Choroid plexus epithelial cell (primary cell): ENCODE results near the gene IDH3B.

ENCODE experiments used
- DNase-seq: peaks from one replicate; pipeline ENCODE4 v3.0.0-alpha.2; 2010; ENCODE audit warnings: low read depth
- H3K4me3 ChIP-seq: 2 replicates; pipeline ENCODE4 v1.5.1; 2011; ENCODE audit warnings: low read depth, mild to moderate bottlenecking, control low read depth, low read length, moderate library complexity
- CTCF ChIP-seq: conservative IDR thresholded peaks from 2 replicates; pipeline ENCODE4 v1.5.1; 2011; ENCODE audit warnings: low read depth, mild to moderate bottlenecking, control low read depth, inconsistent platforms, low read length, moderate library complexity

The IDH3B gene

GRCh38 chr20:2663887-2664719 lies at the start of gene IDH3B:
Gene IDH3B, minus strand, starts transcription at chr20:2664216. Its CDS starts 28 bp downstream, at chr20:2664188.
- no peak for TF ChIP-seq CTCF
- H3K4me3 ChIP-seq = peak within 1 kb of the TSS; percentile 94
- peak; percentile 96 for DNase-seq

- peak; percentile 12 for TF ChIP-seq CTCF
- no peak for DNase-seq
- no peak overlapping the region for H3K4me3 ChIP-seq
Measured at GRCh38 chr20:2713285-2713684, 49.3 kb upstream of the IDH3B start.

- TF ChIP-seq CTCF = no peak
Measured at GRCh38 chr20:2709205-2709981, 45.4 kb upstream of the IDH3B start.

GRCh38 chr20:2708665-2709064 lies 44.6 kb upstream of the IDH3B start:
- TF ChIP-seq CTCF = no peak

More at GRCh38 chr20:2709205-2709981, 45.4 kb upstream of the IDH3B start:
- DNase-seq = no peak
- H3K4me3 ChIP-seq = no peak overlapping the region

GRCh38 chr20:2708073-2708415 lies 44.0 kb upstream of the IDH3B start:
- DNase-seq = no peak
- TF ChIP-seq CTCF = no peak
- H3K4me3 ChIP-seq = no peak overlapping the region

More at GRCh38 chr20:2708665-2709064, 44.6 kb upstream of the IDH3B start:
- DNase-seq = no peak
- H3K4me3 ChIP-seq = no peak overlapping the region

- H3K4me3 ChIP-seq = no peak overlapping the region
- no peak for TF ChIP-seq CTCF
- DNase-seq = no peak
Measured at GRCh38 chr20:2707353-2708072, 43.5 kb upstream of the IDH3B start.
